C4-2B (cell line): ENCODE measurements around the gene DERL3.

ENCODE experiments used
- ZFX ChIP-seq: fragments of 450-650 bp; IDR thresholded peaks from 2 replicates; pipeline ENCODE4 v1.6.1; 2017
- TF ChIP-seq, protein P1 (sequence below): fragments of 450-650 bp; conservative IDR thresholded peaks from 2 replicates; pipeline ENCODE4 v1.5.1; 2017; ENCODE audit warnings: mild to moderate bottlenecking

DNA sequence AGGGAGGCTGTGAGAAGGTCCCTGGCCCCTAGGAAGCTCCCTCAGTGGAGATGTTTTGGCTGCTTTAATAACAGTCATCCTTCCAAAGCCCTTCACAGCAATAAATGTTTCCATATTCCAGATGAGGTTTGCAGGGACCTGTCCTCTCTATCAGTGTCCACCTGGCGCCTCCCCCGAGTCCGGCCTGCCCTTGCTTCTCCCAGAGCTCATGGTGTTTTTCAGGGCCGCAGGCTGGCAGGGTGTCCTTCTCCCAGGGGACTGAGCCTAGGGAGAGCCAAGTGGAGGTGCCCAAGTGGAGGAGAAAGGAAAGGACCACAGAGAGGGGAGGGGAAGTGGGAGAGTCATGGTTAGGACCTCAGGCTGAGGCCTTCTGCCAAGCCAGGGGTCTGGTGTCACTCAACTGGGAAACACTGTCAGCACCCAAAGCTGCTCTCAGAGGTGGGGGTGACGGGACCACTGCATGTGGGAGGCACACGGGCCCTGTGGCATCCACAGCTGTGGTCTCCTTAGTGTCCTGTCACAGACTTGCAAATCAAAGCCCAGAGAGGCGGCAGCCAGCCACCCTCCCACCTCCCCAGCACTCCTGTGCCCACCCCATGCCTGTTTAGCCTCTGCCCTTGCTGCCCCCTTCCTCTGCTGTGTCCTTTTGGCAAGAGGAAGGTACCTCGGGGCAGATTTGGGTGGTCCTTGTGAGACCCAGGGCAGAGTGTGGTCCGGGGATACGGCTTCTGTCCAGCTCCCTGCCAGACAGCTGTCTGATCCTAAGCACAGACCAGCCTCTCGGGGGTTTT, 6.4 kb downstream of the DERL3 start:
- TF ChIP-seq, protein P1, sequence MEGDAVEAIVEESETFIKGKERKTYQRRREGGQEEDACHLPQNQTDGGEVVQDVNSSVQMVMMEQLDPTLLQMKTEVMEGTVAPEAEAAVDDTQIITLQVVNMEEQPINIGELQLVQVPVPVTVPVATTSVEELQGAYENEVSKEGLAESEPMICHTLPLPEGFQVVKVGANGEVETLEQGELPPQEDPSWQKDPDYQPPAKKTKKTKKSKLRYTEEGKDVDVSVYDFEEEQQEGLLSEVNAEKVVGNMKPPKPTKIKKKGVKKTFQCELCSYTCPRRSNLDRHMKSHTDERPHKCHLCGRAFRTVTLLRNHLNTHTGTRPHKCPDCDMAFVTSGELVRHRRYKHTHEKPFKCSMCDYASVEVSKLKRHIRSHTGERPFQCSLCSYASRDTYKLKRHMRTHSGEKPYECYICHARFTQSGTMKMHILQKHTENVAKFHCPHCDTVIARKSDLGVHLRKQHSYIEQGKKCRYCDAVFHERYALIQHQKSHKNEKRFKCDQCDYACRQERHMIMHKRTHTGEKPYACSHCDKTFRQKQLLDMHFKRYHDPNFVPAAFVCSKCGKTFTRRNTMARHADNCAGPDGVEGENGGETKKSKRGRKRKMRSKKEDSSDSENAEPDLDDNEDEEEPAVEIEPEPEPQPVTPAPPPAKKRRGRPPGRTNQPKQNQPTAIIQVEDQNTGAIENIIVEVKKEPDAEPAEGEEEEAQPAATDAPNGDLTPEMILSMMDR: no peak
- no peak for TF ChIP-seq ZFX
